Measurements from ENCODE around the gene MIOS.

DNA sequence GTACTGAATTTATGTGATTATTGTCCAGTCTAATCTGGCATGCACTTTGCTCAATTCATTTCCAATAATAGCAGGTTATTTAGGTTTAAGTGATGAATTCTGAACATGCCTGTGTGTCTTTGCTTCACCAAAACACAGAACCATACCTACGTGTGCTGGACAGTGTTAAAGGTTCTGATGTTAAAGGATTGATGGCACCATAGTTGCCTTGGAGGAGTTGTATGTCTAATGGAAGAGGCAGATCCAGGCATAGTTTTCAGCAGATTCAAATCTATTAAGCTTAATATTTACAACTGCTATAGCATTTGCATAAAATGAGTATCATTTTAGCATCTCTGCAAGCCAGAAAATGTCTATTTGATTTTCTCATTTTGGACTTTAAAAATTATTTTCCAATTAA, 45.8 kb downstream of the MIOS start:
- TF ChIP-seq POLR2A (conservative IDR thresholded peaks at IDR 0.05) (no peak), ATF1 (CRISPR knock-in tag; IDR thresholded peaks at IDR 0.05) (no peak), ATF1 (tag; IDR thresholded peaks at IDR 0.05) (no peak), MTA1 (IDR thresholded peaks at IDR 0.05; ENCODE audit: borderline replicate concordance) (no peak), ZBTB8A (IDR thresholded peaks at IDR 0.05; ENCODE audit: partially characterized antibody) (no peak), CBFB (CRISPR knock-in tag; IDR thresholded peaks at IDR 0.05) (no peak), NR3C1 (CRISPR knock-in tag; IDR thresholded peaks at IDR 0.05) (no peak), TSC22D4 (tag; IDR thresholded peaks at IDR 0.05) (no peak), ETS2 (tag; IDR thresholded peaks at IDR 0.05; ENCODE audit: borderline replicate concordance, poor library complexity, severe bottlenecking) (no peak), PML (IDR thresholded peaks at IDR 0.05; ENCODE audit: low read length) (no peak), SREBF2 (CRISPR knock-in tag; IDR thresholded peaks at IDR 0.05) (no peak), ZNF274 (IDR thresholded peaks at IDR 0.05; ENCODE audit: borderline replicate concordance, low read depth, low read length) (no peak)
- TF ChIP-seq, protein P1, sequence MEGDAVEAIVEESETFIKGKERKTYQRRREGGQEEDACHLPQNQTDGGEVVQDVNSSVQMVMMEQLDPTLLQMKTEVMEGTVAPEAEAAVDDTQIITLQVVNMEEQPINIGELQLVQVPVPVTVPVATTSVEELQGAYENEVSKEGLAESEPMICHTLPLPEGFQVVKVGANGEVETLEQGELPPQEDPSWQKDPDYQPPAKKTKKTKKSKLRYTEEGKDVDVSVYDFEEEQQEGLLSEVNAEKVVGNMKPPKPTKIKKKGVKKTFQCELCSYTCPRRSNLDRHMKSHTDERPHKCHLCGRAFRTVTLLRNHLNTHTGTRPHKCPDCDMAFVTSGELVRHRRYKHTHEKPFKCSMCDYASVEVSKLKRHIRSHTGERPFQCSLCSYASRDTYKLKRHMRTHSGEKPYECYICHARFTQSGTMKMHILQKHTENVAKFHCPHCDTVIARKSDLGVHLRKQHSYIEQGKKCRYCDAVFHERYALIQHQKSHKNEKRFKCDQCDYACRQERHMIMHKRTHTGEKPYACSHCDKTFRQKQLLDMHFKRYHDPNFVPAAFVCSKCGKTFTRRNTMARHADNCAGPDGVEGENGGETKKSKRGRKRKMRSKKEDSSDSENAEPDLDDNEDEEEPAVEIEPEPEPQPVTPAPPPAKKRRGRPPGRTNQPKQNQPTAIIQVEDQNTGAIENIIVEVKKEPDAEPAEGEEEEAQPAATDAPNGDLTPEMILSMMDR (IDR thresholded peaks at IDR 0.05 in 2 of 3, conservative IDR thresholded peaks at IDR 0.05 in 1 of 3; ENCODE audit: insufficient read depth in 2 of 3, low read depth in 1 of 3, low read length in 3 of 3) = no peak
- TF ChIP-seq, protein P2, sequence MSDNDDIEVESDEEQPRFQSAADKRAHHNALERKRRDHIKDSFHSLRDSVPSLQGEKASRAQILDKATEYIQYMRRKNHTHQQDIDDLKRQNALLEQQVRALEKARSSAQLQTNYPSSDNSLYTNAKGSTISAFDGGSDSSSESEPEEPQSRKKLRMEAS (CRISPR knock-in tag; IDR thresholded peaks at IDR 0.05) = no peak

All from K562 (cell line).